Measurements from ENCODE around the gene ARL17B. TPM values are rescaled to one million over a fixed set of nuclear protein-coding genes. Genes with fewer than 3 reads are reported as not detected.

ARL17B gene
- total RNA-seq: 3.3 and 4.4 TPM in 2 replicates

DNA sequence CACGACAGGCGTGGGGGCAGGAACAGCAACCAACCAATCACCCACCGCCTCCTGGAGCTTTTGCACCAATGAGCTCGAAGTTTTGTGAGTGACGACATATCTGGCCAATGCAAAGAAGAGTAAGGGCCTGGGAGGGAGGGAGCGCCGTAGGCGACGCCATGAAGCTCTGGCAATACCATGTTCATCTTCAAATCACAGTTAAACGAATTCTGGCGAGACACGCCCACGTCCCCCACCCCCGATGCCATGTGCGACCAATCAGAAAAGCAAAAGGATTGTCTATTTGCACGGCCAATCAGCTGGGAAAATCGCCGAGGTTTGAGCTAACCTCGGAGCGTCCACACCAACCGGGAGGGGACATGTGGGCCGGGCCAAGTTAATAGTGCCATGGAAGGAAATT, at the start of gene ARL17B:
ARL17B (minus strand) TSS at position 12 of the 400 bp plus-strand sequence. CDS start 3,369 bp downstream, outside the sequence.

DNA sequence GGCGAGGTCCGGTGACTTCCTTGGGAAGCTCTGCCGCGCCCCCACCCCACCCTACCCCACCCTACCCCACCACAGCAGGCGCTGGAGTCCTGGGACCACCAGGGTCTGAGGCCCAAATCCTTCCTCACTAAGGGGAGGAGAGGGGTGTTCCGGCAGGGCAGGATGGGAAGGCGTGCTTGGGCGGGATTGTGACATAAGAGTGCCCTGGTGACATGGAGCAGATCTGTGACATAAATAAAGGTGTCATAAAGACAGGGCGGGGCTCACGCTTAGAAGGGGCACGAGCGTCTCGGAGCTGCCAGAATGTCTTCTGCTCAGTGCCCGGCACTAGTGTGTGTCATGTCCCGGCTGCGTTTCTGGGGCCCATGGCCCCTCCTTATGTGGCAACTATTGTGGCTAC, 66.7 kb downstream of the ARL17B start, which contains the start of gene LRRC37A:
LRRC37A (plus strand) TSS at position 301 of the 400 bp plus-strand sequence; CDS start at position 304, 3 bp downstream.

Small RNA genes lying within 50 kb of the gene (small RNA-seq; reads per million reads assigned to genes)
- gene RN7SL656P (ENCODE audit: low replicate concordance): not detected

Other genes with a start within 250 kb of the ARL17B start
- 114 and 149 TPM in 2 replicates for gene KANSL1, start 168.3 kb downstream of the ARL17B start, total RNA-seq
- 4.0 and 4.2 TPM in 2 replicates for gene LRRC37A, start 66.6 kb downstream of the ARL17B start, total RNA-seq
- gene LRRC37A2, start 150.7 kb upstream of the ARL17B start, total RNA-seq: 7.4 and 8.3 TPM in 2 replicates
- 13.1 and 13.7 TPM in 2 replicates for gene ARL17A, start 217.9 kb upstream of the ARL17B start, total RNA-seq
- gene NSF, start 228.9 kb upstream of the ARL17B start, total RNA-seq: 56.7 and 59.1 TPM in 2 replicates